Nucleus accumbens (tissue), 56 donors: Measurements from ENCODE around the gene FNBP1.

Source experiments
- DNase-seq, 56 donors: peaks; one replicate each; lab custom pipeline; 2025; lab: John Stamatoyannopoulos, UW

The FNBP1 gene

GRCh38 chr9:129884220-129885017, 158.6 kb downstream of the FNBP1 start:
- DNase-seq: peak in 53 of 56 donors; percentile 25 to 85 (median 62)

GRCh38 chr9:129881547-129882324, 161.3 kb downstream of the FNBP1 start:
- DNase-seq: no peak

GRCh38 chr9:129880654-129881546, 162.1 kb downstream of the FNBP1 start:
- DNase-seq: peak in 22 of 56 donors; percentile 9 to 72 (median 42)

- DNase-seq: no peak
These were observed 162.9 kb downstream of the FNBP1 start for GRCh38 chr9:129879991-129880653.

- DNase-seq: no peak
These were observed 163.8 kb downstream of the FNBP1 start for GRCh38 chr9:129879103-129879699.

- DNase-seq: no peak
These were observed 164.7 kb downstream of the FNBP1 start for GRCh38 chr9:129878291-129878690.

- DNase-seq: no peak
These were observed 166.2 kb downstream of the FNBP1 start for GRCh38 chr9:129876815-129877214.

- DNase-seq: no peak
These were observed 167.1 kb downstream of the FNBP1 start for GRCh38 chr9:129875687-129876395.

GRCh38 chr9:129875181-129875611, 167.8 kb downstream of the FNBP1 start:
- no peak for DNase-seq

- no peak for DNase-seq
These were observed 168.5 kb downstream of the FNBP1 start for GRCh38 chr9:129874261-129875101.

- DNase-seq: no peak
These were observed 169.3 kb downstream of the FNBP1 start for GRCh38 chr9:129873563-129874190.

- no peak for DNase-seq
These were observed 171.9 kb downstream of the FNBP1 start for GRCh38 chr9:129871046-129871445.

- DNase-seq: no peak
These were observed 173.1 kb downstream of the FNBP1 start for GRCh38 chr9:129869585-129870501.

GRCh38 chr9:129868872-129869486, 174.0 kb downstream of the FNBP1 start:
- peak in 12 of 56 donors; percentile 12 to 55 (median 33) for DNase-seq

- no peak for DNase-seq
These were observed 174.7 kb downstream of the FNBP1 start for GRCh38 chr9:129868023-129868871.
